GM12874 (cell line): Measurements from ENCODE around the gene SCARB1.

Experiments used
- TF ChIP-seq, protein P1 (sequence below): IDR thresholded peaks from 2 replicates; pipeline ENCODE4 v1.5.1; 2011; ENCODE audit warnings: low read depth, mild to moderate bottlenecking, control low read depth, low read length, moderate library complexity; ENCODE audit not compliant: insufficient read depth

SCARB1 gene

DNA sequence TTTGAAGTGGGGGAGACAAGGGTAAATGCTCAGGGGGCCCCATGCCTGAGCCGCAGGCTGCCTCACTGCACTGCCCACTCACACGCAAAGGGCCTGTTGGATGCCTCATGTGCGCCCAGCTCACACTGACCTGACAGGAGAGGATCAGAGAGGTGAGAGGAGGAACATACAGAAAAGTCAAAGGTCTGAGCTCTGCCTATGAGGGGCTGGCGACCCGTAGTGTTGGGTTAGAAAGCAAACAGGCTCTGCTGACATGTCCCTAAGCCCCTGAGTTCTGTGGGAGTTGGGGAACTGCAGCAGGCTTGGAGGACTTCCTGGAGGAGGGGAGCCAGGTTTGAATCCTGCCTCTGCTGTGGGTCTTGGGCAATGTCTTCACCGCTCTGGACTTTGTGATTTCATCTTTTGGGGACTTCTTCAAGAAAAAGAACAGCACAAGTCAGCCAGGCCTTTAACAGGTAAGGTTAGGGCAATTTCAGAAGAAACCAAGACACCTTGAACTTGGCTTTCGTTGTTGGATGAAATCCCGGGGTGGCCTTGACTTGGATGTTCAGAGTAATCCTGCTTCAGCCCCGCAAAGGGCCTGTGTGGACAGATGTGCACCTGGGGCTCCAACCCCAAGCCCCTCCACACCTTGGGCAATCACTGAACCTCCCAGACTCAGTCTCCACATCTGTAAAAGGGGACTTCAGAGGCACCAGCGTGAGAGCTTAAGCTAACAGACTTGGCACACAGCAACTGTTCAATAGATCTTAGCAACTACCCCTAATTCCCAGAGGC lies 116.8 kb downstream of the SCARB1 start:
- TF ChIP-seq, protein P1, sequence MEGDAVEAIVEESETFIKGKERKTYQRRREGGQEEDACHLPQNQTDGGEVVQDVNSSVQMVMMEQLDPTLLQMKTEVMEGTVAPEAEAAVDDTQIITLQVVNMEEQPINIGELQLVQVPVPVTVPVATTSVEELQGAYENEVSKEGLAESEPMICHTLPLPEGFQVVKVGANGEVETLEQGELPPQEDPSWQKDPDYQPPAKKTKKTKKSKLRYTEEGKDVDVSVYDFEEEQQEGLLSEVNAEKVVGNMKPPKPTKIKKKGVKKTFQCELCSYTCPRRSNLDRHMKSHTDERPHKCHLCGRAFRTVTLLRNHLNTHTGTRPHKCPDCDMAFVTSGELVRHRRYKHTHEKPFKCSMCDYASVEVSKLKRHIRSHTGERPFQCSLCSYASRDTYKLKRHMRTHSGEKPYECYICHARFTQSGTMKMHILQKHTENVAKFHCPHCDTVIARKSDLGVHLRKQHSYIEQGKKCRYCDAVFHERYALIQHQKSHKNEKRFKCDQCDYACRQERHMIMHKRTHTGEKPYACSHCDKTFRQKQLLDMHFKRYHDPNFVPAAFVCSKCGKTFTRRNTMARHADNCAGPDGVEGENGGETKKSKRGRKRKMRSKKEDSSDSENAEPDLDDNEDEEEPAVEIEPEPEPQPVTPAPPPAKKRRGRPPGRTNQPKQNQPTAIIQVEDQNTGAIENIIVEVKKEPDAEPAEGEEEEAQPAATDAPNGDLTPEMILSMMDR: no peak

DNA sequence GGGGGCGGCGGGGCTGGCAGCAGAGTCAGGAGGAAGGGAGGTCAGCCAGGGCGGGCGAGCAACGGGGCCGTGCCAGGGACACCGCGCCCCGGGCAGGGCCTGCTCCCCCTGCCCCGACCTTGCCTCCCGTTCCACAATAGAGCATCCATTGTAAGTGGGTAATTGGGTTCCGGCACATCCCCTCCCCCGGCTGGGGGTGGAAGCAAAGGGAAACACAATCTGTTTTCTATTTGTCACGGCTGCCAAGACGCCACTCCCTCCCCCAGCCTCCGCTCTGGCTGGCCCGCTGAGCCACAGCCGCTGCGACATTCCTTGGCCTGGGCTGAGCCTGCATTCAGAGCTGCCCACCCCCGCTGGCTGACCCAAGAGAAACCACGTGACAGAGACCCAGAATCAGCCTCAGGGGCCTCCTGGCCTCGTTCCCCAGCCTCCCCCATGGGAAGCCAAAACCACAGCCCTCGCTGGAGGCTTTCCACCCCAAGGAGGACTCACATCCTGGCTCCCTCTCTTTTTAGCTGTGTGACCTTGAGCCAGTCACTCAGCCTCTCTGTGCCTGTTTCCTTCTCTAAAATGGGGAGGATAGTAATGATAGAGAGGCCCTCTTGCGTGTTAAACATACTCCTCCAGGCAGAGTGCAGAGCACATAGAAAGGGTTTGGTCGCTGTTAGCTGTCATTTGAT lies 117.6 kb downstream of the SCARB1 start:
- TF ChIP-seq, protein P1: no peak

DNA sequence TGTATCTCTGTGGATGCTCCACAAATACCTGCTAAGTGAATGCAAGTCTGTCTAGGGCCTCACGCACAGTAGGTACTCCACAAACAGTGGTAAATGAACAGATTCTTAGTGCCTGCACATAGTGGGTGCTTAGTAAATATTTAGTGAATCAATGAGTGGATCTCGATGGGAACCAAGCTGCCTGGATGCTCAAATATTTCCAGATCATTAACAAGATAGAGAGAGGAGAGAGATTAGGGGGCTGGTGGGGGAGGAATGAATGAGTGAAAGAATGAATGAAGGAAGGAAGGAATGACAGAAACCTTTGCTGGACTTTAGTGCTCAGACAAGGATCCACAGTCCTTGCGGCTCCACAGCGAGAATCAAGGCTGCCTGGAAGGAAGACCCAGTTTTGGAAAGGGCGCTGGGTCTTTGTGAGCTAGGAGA lies 118.2 kb downstream of the SCARB1 start:
- TF ChIP-seq, protein P1: no peak

DNA sequence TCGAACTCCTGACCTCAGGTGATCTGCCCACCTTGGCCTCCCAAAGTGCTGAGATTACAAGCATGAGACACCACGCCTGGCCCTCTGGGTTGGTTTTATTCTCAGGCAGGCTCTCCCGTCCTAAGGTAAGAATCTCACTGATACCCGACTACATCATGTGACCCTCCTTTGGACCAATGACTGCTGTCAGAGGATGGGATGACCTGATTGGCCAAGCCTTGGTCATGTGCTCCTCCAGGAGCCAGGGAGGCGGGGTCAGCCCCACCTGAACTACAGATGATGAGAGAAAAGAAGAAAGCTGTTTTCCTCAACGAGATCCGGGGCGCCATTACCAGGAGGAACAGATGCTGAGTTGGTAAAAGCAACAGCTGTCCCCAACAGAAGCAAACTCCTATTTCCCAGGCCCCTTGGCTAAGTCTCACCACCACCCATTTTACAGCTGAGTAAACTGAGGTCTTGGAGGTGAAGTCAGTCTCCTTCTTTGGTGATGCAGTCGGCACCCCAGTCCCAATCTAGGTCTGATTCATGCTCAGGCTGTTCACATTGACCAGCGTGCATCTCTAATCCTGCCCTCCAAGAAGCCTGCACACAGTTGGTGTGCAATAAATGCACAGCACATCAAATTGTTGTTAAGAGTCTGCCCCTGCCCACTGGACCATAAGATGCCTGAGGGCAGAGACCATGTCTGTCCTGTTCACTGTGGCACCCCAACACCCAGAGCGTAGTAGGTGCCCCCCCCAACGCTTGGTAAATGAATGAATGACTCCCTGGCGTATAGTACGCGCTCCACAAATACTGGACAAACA lies 118.8 kb downstream of the SCARB1 start:
- TF ChIP-seq, protein P1: no peak

DNA sequence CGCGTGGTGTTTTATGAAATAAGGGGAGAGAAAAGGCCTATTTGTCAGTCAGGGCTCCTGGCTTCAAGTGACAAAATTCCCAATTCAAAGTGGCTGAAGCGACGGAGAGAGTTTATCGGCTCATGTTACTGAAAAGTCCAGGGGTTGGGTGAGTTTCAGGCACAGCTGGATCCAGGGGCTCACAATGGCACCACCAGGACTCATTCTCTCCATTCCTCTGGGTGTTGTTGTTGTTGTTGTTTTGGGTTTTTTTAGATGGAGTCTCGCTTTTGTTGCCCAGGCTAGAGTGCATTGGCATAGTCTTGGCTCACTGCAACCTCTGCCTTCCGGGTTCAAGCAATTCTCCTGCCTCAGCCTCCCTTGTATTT lies 119.4 kb downstream of the SCARB1 start:
- TF ChIP-seq, protein P1: no peak

DNA sequence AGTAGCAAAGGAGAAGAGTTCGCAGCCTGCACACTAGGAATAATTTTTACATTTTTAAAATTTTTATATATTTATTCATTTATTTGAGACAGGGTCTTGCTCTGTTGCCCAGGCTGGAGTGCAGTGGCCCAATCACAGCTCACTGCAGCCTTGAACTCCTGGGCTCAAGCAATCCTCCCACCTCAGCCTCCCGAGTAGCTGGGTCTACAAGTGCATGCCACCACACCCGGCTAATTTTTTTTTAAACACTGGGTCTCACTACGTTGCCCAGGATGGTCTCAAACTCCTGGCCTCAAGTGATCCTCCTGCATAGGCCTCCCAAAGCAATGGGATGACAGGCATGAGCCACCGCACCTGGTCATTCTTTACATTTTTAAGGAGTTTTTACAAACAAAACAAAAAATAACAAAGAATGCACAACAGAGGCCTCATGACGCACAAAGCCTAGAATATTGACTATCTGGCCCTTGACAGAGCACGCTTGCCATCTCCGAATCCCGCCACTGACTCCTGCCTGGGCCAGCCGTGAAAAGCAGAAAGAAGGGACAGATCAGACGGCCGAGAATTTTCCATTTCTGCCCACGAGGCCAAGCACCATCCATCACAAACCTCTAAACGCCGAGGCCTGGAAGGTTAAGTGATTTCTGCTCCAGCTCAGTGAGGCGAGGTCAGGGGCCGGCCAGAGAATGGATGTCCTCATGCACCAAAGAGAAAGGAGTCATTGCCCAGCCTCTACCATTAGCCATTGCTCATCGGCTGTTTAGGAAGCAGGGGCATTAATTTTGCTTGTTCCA lies 120.0 kb downstream of the SCARB1 start:
- TF ChIP-seq, protein P1: no peak
